Measurements from ENCODE around the gene SPATA22. TPM values are rescaled to one million over a fixed set of nuclear protein-coding genes. Genes with fewer than 3 reads are reported as not detected.
"Not testable (repeated sequence)": the region's sequence is repeated elsewhere in the genome, so short reads cannot be mapped to it uniquely, and the experiment has no call there.

SPATA22 gene
- total RNA-seq, 4 donors from 2014 or later: 0.81 to 2.2 TPM; not detected in 2

- Histone ChIP-seq H3K27ac (no peak overlapping the region), H3K4me1 (no peaks in the 10 kb centered on the region), H3K27me3 (no peaks in the 10 kb centered on the region), H3K36me3 (no peaks in the 10 kb centered on the region), H3K9me3 (no peaks in the 10 kb centered on the region), H3K4me3 (no peak overlapping the region)
- WGBS, 2 donors (ENCODE audit: low coverage in 1 of 2): 38 to 83% methylated on average over 1 to 2 of the region's 2 CpGs
- ATAC-seq: no peak
- no peak for TF ChIP-seq EP300 (IDR thresholded peaks at IDR 0.05)
- no peak for TF ChIP-seq POLR2A (IDR thresholded peaks at IDR 0.05)
- no peak for TF ChIP-seq POLR2AphosphoS5 (IDR thresholded peaks at IDR 0.05)
- TF ChIP-seq CTCF (IDR thresholded peaks at IDR 0.05): no peak
Observed at GRCh38 chr17:3418222-3418621, 53.4 kb downstream of the SPATA22 start.

GRCh38 chr17:3415610-3416009 is 56.0 kb downstream of the SPATA22 start:
- Histone ChIP-seq H3K4me1 (no peaks in the 10 kb centered on the region), H3K27me3 (peaks cover 4% of the 10 kb centered on the region), H3K36me3 (no peaks in the 10 kb centered on the region), H3K4me3 (no peak overlapping the region), H3K27ac (no peak overlapping the region), H3K9me3 (no peaks in the 10 kb centered on the region)
- ATAC-seq: no peak
- WGBS, 2 donors (ENCODE audit: low coverage in 1 of 2): 73 to 79% methylated on average over 3 to 5 of the region's 5 CpGs
- TF ChIP-seq EP300 (IDR thresholded peaks at IDR 0.05) (no peak), CTCF (IDR thresholded peaks at IDR 0.05) (no peak), POLR2AphosphoS5 (IDR thresholded peaks at IDR 0.05) (no peak), POLR2A (IDR thresholded peaks at IDR 0.05) (no peak)

- H3K36me3 ChIP-seq, ATAC-seq: not testable (repeated sequence)
- no CpG with 5 or more reads among the region's 16 CpGs for WGBS, 2 donors (ENCODE audit: low coverage in 1 of 2)
Observed at GRCh38 chr17:3412216-3412615, 59.4 kb downstream of the SPATA22 start.

GRCh38 chr17:3411070-3411469 is 60.5 kb downstream of the SPATA22 start, which contains the start of gene OR3A3:
OR3A3 (plus strand) TSS chr17:3411370.
- Histone ChIP-seq H3K36me3 (no peaks in the 10 kb centered on the region), H3K27ac (no peak within 1 kb of the TSS), H3K4me1 (no peaks in the 10 kb centered on the region), H3K27me3 (peaks cover 10% of the 10 kb centered on the region), H3K4me3 (no peak within 1 kb of the TSS), H3K9me3 (peaks cover 0 to 29% (median 0%) of the 10 kb centered on the region in 3 donors)
- TF ChIP-seq POLR2A (IDR thresholded peaks at IDR 0.05) (no peak), POLR2AphosphoS5 (IDR thresholded peaks at IDR 0.05) (no peak), CTCF (IDR thresholded peaks at IDR 0.05) (no peak), EP300 (IDR thresholded peaks at IDR 0.05) (no peak)
- 57 to 93% methylated on average over 1 to 2 of the region's 3 CpGs for WGBS, 2 donors (ENCODE audit: low coverage in 1 of 2)
- ATAC-seq: no peak

More at GRCh38 chr17:3412216-3412615, 59.4 kb downstream of the SPATA22 start:
- H3K27me3 ChIP-seq, H3K27ac ChIP-seq, H3K4me1 ChIP-seq, H3K4me3 ChIP-seq: not testable (repeated sequence)
- peaks cover 0 to 19% (median 0%) of the 10 kb centered on the region in 3 donors for H3K9me3 ChIP-seq

GRCh38 chr17:3403856-3404255 is 67.8 kb downstream of the SPATA22 start:
- H3K36me3 ChIP-seq, H3K4me1 ChIP-seq, H3K27ac ChIP-seq, ATAC-seq, H3K4me3 ChIP-seq, H3K27me3 ChIP-seq: not testable (repeated sequence)
- 75% methylated on average over 1 of the region's 1 CpG; no CpG with 5 or more reads in 1 of the 2 donors for WGBS, 2 donors (ENCODE audit: low coverage in 1 of 2)
- H3K9me3 ChIP-seq: peaks cover 0 to 37% (median 0%) of the 10 kb centered on the region in 3 donors

GRCh38 chr17:3401786-3402185 is 69.8 kb downstream of the SPATA22 start:
- peaks cover 0 to 19% (median 0%) of the 10 kb centered on the region in 3 donors for H3K9me3 ChIP-seq
- no peak overlapping the region for H3K4me3 ChIP-seq
- no peak for TF ChIP-seq CTCF (IDR thresholded peaks at IDR 0.05)
- TF ChIP-seq POLR2A (IDR thresholded peaks at IDR 0.05): no peak
- no peak for TF ChIP-seq POLR2AphosphoS5 (IDR thresholded peaks at IDR 0.05)
- TF ChIP-seq EP300 (IDR thresholded peaks at IDR 0.05): no peak
- ATAC-seq: no peak
- H3K27me3 ChIP-seq: no peaks in the 10 kb centered on the region
- no peaks in the 10 kb centered on the region for H3K36me3 ChIP-seq
- WGBS, 2 donors (ENCODE audit: low coverage in 1 of 2): 35 to 69% methylated on average over 2 of the region's 2 CpGs
- H3K4me1 ChIP-seq: no peaks in the 10 kb centered on the region
- H3K27ac ChIP-seq: no peak overlapping the region

All from gastroesophageal sphincter (tissue), 4 donors.